LNCAP (cell line): ENCODE measurements around the gene PCDH8.
A peak's percentile ranks its signal among the peaks of the same experiment; 100 is the strongest.

Source experiments
- TF ChIP-seq, protein P1 (sequence below): fragments of 450-650 bp; IDR thresholded peaks from 2 replicates; pipeline ENCODE4 v1.5.1; 2017; ENCODE audit warnings: mild to moderate bottlenecking

PCDH8 gene

DNA sequence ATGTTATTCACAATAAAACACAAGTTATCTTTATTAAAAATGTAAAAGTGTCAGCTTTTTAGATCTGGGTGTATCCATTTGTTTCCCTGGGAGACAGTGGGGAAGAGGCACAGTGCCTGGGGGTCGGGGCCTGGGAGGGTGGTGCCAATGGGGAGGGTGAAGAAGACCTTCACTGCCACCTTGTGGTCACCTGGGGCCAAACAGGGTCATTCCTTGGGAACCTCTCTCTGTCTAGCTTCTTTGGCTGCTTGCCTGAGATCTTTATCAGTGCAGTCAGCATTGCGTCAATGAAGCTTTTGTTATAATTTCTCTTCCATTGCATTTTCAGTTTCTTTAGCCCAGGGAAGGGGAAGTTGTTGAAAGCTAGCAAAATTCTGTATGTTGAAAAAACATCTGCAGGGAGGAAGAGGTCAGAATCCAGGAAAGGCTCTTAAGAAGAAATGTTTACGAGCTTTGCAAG lies 39.1 kb downstream of the PCDH8 start:
- TF ChIP-seq, protein P1, sequence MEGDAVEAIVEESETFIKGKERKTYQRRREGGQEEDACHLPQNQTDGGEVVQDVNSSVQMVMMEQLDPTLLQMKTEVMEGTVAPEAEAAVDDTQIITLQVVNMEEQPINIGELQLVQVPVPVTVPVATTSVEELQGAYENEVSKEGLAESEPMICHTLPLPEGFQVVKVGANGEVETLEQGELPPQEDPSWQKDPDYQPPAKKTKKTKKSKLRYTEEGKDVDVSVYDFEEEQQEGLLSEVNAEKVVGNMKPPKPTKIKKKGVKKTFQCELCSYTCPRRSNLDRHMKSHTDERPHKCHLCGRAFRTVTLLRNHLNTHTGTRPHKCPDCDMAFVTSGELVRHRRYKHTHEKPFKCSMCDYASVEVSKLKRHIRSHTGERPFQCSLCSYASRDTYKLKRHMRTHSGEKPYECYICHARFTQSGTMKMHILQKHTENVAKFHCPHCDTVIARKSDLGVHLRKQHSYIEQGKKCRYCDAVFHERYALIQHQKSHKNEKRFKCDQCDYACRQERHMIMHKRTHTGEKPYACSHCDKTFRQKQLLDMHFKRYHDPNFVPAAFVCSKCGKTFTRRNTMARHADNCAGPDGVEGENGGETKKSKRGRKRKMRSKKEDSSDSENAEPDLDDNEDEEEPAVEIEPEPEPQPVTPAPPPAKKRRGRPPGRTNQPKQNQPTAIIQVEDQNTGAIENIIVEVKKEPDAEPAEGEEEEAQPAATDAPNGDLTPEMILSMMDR = peak; percentile 75

DNA sequence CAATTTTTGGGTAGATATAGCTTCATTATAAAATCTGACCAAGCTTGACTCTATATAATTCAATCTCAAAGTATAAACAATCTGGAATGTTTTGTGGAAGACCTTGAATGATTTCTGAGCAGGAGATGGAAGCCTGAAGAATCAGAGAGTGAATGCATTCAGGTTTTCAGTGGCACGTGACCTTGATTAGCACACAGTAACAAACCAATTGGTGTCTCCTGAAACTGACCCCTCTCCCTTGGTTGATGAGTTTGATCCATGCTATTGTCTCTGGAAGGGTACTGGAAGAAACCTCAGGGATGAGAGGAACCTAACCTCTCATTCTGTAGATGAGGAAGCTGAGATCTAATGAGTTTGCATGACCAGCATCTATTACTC lies 39.6 kb downstream of the PCDH8 start:
- TF ChIP-seq, protein P1 = no peak

DNA sequence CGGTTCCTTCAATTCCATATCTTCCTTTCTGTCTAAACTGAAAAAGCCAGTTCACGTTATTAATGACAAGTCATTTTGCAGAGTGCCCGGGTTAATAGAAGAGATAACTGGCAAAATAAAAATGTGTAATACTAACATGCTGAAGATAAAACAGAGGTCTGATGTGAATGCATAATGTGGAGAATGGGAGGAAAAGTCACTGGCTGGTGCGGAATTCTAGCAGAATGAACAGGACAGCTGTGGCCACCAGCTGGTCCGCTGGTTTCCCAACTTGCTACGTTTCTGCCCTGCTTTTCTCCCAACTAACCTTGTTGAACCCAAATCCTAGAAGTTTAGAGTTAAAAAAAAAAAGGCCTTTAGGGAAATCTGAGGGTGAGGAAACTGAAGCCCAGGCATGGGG lies 42.4 kb downstream of the PCDH8 start:
- TF ChIP-seq, protein P1 = no peak

DNA sequence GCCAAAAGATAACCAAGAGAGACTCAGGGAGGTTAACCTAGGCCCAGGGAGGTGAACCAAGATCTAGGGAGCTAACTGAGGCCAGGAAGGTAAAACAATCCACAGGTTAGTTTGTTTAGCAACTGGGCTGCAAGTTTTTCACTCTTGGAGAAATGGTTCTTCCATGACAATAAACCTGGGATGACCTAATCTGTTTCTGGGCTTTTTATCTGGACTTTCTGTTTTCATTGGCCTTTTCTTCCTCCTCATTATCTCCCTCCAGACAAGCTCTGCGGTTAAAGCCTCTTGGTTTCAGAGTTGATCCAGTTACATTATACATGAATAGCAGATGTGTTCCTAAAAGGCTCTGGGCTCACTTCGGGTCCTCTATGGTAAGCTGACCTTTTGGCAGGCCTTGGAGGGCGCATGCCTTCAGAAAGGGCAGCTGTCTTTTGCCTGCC lies 44.2 kb downstream of the PCDH8 start:
- TF ChIP-seq, protein P1 = no peak

DNA sequence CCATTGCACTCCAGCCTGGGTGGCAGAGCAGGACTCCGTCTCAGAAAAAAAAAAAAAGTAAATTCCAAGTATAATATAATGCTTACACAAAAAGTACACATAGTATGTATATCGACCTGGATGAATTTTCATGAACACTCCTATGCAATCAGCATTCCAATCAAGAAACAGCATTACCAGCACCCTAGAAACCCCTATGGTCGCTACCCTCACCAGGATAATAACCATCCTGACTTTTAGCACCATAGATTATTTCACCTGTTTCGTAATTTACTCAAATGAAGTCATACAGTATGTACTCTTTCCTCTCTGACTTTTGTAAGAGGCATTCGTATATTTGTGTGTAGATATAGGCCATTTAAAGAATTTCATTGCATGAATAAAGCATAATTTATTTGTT lies 47.6 kb downstream of the PCDH8 start:
- TF ChIP-seq, protein P1 = no peak

DNA sequence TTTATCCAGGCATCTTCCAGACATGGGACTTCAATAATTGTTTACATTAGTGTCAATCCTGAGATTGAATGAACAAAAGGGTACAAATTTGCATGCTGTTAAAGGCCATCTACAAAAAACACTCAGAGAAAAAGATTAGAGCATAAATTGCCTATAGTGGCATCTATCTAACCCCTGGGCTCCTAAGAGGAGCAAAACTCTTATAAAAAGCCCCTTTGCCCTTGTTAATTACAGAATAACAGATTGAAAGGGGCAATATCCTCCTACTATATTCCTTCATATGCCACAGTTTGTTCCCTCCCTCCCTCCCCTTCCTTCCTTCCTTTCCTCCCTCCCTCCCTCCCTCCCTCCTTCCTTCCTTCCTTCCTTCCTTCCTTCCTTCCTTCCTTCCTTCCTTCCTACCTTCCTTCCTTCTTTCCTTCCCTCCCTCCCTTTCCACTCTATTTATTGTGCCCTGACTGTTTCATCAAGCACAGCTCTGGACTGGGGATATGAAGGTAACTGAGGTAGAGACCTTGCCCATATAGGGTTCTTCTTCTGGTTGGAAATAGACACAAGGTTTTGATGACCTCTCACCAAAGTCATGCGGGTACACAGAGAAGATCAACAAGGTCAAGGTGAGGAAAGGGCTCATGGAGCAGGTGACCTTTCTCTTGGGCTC lies 49.5 kb downstream of the PCDH8 start:
- TF ChIP-seq, protein P1 = no peak

DNA sequence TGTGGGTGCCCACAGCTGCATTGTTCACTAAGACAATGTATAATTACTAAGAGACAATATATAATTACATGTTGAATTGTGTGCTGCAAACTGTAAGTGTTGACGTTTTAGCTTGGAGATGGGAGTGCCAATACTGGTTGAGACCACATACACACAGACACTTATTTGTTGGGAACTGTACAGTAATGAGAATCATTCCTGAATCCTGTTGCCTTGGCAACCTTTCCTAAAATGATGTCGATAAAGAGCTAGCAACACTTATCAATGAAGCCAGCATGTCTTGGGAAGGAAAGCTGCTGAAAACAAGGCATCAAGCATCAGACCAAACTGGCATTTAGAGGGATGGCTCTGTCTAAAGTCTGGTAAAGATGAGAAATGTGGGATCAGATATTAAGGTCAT lies 51.3 kb downstream of the PCDH8 start:
- TF ChIP-seq, protein P1 = no peak

DNA sequence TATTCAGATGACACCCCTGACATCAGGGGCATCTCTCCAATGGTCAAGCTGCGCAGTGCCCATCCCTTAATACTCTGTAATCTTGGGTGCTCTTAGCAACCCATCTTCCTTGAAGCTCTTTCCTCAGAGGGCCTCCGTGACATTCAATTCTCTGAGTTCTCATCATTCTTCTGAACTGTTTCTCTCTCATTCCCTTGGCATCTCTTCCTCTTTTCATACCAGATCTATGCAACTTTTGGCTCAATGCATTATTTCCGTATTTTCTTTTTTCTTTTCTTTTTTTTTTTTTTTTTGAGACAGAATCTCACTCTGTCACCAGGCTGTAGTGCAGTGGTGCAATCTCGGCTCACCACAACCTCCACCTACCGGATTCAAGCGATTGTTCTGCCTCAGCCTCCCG lies 53.9 kb downstream of the PCDH8 start:
- TF ChIP-seq, protein P1 = no peak
